Measurements from ENCODE around the gene CFAP299. TPM values are rescaled to one million over a fixed set of nuclear protein-coding genes. Genes with fewer than 3 reads are reported as not detected.
A peak's percentile ranks its signal among the peaks of the same experiment; 100 is the strongest.

CFAP299 gene
- total RNA-seq, 1 donor from 2014 or later = 0.25 TPM

- DNase-seq (ENCODE audit: low read depth) = no peak
Measured at GRCh38 chr4:80447493-80447892, 112.0 kb downstream of the CFAP299 start.

GRCh38 chr4:80448056-80448455, 112.5 kb downstream of the CFAP299 start:
- no peak for DNase-seq (ENCODE audit: low read depth)

- no peak for DNase-seq (ENCODE audit: low read depth)
Measured at GRCh38 chr4:80452055-80452454, 116.5 kb downstream of the CFAP299 start.

- DNase-seq (ENCODE audit: low read depth) = no peak
Measured at GRCh38 chr4:80452768-80453167, 117.2 kb downstream of the CFAP299 start.

GRCh38 chr4:80454040-80454439, 118.5 kb downstream of the CFAP299 start:
- peak; percentile 61 for DNase-seq (ENCODE audit: low read depth)

GRCh38 chr4:80454556-80454955, 119.0 kb downstream of the CFAP299 start:
- no peak for DNase-seq (ENCODE audit: low read depth)

- no peak for DNase-seq (ENCODE audit: low read depth)
Measured at GRCh38 chr4:80459918-80460473, 124.5 kb downstream of the CFAP299 start.

- peak; percentile 21 for DNase-seq (ENCODE audit: low read depth)
Measured at GRCh38 chr4:80461412-80461811, 125.9 kb downstream of the CFAP299 start.

- DNase-seq (ENCODE audit: low read depth) = no peak
Measured at GRCh38 chr4:80462621-80463091, 127.1 kb downstream of the CFAP299 start.

- DNase-seq (ENCODE audit: low read depth) = no peak
Measured at GRCh38 chr4:80463509-80463908, 128.0 kb downstream of the CFAP299 start.

GRCh38 chr4:80465238-80465637, 129.7 kb downstream of the CFAP299 start:
- no peak for DNase-seq (ENCODE audit: low read depth)

GRCh38 chr4:80465736-80466135, 130.2 kb downstream of the CFAP299 start:
- no peak for DNase-seq (ENCODE audit: low read depth)

GRCh38 chr4:80466618-80467017, 131.1 kb downstream of the CFAP299 start:
- DNase-seq (ENCODE audit: low read depth) = no peak

- DNase-seq (ENCODE audit: low read depth) = peak; percentile 59
Measured at GRCh38 chr4:80471756-80472155, 136.2 kb downstream of the CFAP299 start.

GRCh38 chr4:80475236-80475635, 139.7 kb downstream of the CFAP299 start:
- DNase-seq (ENCODE audit: low read depth) = no peak

- no peak for DNase-seq (ENCODE audit: low read depth)
Measured at GRCh38 chr4:80475798-80476197, 140.3 kb downstream of the CFAP299 start.

GRCh38 chr4:80484712-80485111, 149.2 kb downstream of the CFAP299 start:
- no peak for DNase-seq (ENCODE audit: low read depth)

- DNase-seq (ENCODE audit: low read depth) = no peak
Measured at GRCh38 chr4:80486603-80487002, 151.1 kb downstream of the CFAP299 start.

GRCh38 chr4:80489798-80490197, 154.3 kb downstream of the CFAP299 start:
- no peak for DNase-seq (ENCODE audit: low read depth)

- DNase-seq (ENCODE audit: low read depth) = no peak
Measured at GRCh38 chr4:80492761-80493160, 157.2 kb downstream of the CFAP299 start.

GRCh38 chr4:80495865-80496264, 160.3 kb downstream of the CFAP299 start:
- no peak for DNase-seq (ENCODE audit: low read depth)

GRCh38 chr4:80498725-80499124, 163.2 kb downstream of the CFAP299 start:
- no peak for DNase-seq (ENCODE audit: low read depth)

- DNase-seq (ENCODE audit: low read depth) = no peak
Measured at GRCh38 chr4:80500613-80501012, 165.1 kb downstream of the CFAP299 start.

GRCh38 chr4:80507077-80507476, 171.5 kb downstream of the CFAP299 start:
- no peak for DNase-seq (ENCODE audit: low read depth)

Data from renal cortical epithelial cell (primary cell).